AG10803 (cell line): ENCODE data around the gene GABRG3.

ENCODE experiments used
- DNase-seq: peaks from one replicate; pipeline ENCODE4 v3.0.0; 2010; ENCODE audit warnings: low read depth
- H3K4me3 ChIP-seq: 2 replicates; pipeline ENCODE4 v1.5.1; 2011; ENCODE audit warnings: mild to moderate bottlenecking, low read length, control low read depth
- TF ChIP-seq, protein P1 (sequence below): conservative IDR thresholded peaks from 2 replicates; pipeline ENCODE4 v1.5.1; 2011; ENCODE audit warnings: mild to moderate bottlenecking, low read length, control low read depth, inconsistent platforms

Gene GABRG3

DNA sequence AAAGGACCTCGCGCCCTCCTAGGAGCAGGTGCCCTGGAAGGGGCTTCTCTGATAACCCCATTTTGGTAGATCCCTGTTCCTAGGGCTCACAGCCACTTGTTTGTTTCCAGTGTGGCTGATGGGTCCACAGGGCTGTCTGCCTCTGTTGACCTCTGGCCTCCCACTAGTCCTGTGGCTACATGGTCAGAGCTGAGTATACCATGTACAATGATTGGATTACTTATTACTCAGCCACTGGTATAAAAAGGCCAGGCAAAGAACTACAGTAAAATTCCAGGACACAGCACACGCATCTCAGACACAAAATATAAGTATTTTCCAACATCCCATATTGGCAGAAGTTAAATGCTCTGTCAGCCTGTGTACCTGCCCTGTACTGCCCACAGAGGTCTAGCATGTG, 277.3 kb downstream of the GABRG3 start:
- TF ChIP-seq, protein P1, sequence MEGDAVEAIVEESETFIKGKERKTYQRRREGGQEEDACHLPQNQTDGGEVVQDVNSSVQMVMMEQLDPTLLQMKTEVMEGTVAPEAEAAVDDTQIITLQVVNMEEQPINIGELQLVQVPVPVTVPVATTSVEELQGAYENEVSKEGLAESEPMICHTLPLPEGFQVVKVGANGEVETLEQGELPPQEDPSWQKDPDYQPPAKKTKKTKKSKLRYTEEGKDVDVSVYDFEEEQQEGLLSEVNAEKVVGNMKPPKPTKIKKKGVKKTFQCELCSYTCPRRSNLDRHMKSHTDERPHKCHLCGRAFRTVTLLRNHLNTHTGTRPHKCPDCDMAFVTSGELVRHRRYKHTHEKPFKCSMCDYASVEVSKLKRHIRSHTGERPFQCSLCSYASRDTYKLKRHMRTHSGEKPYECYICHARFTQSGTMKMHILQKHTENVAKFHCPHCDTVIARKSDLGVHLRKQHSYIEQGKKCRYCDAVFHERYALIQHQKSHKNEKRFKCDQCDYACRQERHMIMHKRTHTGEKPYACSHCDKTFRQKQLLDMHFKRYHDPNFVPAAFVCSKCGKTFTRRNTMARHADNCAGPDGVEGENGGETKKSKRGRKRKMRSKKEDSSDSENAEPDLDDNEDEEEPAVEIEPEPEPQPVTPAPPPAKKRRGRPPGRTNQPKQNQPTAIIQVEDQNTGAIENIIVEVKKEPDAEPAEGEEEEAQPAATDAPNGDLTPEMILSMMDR: no peak
- H3K4me3 ChIP-seq: no peak overlapping the region
- DNase-seq: no peak

DNA sequence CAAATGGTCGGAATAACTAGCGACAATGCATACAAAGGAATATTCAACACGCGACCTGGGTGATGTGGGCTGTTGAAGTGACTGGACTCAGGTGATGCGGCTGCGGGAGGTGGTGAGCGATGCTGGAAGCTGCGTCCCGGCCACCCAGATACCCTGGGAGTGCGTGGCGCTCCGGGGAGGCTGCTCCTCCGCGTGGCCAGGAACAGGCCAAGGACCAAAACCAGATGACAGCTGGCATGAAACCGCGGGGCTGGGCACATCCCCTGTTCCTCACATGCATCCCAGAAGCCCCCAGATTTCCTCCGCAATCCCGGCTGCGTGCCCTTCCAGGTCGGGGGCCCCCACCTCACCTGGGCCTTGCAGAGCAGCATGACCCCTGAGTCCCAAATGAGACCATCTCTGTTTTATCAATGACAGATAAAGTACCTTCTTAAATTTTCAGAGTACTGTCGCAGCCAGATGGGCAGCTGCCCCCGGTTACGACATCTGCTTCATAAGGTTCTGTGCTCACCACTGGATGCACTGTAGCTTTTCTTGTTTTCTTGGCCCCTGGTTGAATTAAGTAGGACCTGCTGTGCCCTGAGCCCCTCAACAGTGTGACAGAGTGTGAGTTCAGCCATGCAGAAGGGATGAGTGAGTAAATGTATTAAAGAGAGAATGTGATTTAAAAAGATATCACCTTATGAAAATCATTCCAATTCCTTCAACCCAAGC, 278.2 kb downstream of the GABRG3 start:
- no peak overlapping the region for H3K4me3 ChIP-seq
- TF ChIP-seq, protein P1: no peak
- no peak for DNase-seq

DNA sequence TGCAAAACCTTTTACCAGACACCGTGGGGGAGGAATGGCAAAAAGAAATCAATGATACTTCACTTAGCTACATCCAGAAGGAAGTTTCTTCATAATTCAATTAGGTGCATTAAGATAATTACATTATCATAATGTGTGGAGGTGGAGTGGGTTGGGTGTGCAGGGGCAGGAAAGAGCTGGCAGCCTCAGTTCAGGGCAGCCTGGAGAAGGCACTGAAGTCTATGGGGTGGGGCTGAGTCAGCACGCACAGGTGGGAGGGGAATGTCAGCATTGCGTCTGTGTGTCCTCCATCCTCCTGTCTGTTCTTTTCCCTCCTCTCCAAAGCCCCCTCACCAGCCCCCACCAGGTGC, 278.8 kb downstream of the GABRG3 start:
- TF ChIP-seq, protein P1: no peak
- H3K4me3 ChIP-seq: no peak overlapping the region
- DNase-seq: no peak

DNA sequence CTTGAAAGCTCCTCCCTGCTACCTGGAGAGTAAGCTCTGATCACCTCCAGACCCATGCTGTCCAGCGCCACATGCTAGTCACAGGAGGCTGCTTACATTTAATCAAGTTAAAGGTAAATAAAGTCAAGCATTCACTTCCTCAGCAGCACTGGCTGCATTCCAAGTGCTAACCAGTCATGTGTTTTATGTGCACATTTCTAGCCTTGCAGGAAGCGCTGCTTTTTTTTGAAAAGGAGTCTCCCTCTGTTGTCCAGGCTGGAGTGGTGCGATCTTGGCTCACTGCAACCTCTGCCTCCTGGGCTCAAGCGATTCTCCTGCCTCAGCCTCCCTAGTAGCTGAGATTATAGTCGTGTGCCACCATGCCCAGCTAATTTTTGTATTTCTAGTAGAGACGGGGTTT, 279.2 kb downstream of the GABRG3 start:
- TF ChIP-seq, protein P1: no peak

DNA sequence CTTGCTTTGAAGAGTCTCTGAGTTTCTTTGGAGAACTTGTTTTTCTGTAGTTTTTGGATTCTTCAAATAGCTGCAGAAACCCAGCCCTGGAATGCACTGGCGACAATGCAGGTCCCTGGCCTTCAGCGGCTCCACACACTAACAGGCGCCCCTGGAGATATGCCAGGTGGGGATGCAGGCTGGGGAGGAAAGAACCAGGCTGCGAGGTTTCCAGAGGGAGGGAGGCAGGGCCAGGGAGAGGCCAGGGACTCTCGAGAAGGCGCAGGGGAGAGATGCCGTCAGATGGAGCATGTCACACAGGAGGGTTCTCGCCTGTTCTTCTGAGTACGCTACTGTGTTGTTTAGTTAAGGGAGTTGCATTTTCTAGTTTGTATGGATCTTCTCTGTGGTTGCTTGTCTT, 283.1 kb downstream of the GABRG3 start:
- no peak for DNase-seq
- TF ChIP-seq, protein P1: no peak
- H3K4me3 ChIP-seq: no peak overlapping the region

More for the DNA sequence above, 279.2 kb downstream of the GABRG3 start:
- no peak for DNase-seq
- H3K4me3 ChIP-seq: no peak overlapping the region

DNA sequence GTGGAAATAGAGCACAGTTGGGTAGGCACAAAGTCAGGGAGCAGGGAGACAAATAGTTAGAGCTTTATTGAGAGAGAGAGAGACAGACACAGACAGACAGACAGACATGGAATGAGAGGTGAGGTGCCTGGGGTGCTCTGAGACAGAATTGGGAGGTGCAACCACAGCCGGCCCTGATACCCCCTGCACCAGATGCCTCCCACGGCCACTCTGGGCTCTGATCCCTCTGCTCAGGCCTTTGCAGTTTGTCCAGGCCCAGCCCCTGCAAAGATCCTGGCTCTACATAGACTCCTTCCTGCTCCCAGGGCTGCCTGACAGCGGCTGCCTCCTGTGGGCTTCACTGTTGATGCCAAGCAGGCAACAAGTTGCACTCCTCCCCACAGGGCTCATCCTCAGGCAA, 283.8 kb downstream of the GABRG3 start:
- TF ChIP-seq, protein P1: no peak
- no peak for DNase-seq
- no peak overlapping the region for H3K4me3 ChIP-seq

DNA sequence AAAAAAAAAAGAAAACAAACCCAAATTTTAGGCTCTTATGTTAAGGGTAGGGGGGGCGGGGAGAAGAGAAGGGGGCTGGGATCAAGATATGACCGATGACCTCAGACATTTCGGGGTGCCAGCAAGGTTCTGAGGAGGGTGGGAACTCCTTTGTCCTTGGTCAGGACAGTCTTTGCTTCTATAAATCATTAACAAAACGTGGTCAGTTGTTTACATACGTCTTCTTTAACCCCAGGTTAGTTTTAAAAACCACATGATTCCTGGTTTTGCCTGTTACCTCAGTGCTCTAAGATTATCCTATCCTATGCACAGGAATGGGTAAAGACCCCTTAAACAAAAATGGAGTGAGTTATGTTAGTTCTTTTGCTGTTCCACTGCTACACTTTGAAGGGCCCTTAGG, 285.5 kb downstream of the GABRG3 start:
- TF ChIP-seq, protein P1: no peak
- H3K4me3 ChIP-seq: no peak overlapping the region
- DNase-seq: no peak
